Activated naive CD4-positive, alpha-beta T cell treated with anti-CD3 and anti-CD28 coated beads, Interleukin-2, amount 50 U/mL, for 72 hours (primary cell): Measurements from ENCODE around the gene ITGB2. TPM values are rescaled to one million over a fixed set of nuclear protein-coding genes. Genes with fewer than 3 reads are reported as not detected.
A peak's percentile ranks its signal among the peaks of the same experiment; 100 is the strongest.

Source experiments
- ATAC-seq, 2 donors: fragments of 150-1000 bp; cut with Tn5 transposase; 2 replicates each; pipeline ENCODE4 v1.10.0; 2021; ENCODE audit warnings: mild to moderate bottlenecking in 2 of 2, moderate library complexity in 2 of 2
- DNase-seq, 2 donors: peaks; one replicate each; pipeline ENCODE4 v3.0.0; 2021 to 2022; ENCODE audit warnings: low spot score in 2 of 2
- H3K27ac Mint-ChIP-seq, 2 donors: one replicate each; pipeline ENCODE4 v1.8.0; 2022; ENCODE audit warnings: mild to moderate bottlenecking in 2 of 2, mixed read lengths in 2 of 2
- H3K36me3 Mint-ChIP-seq, 2 donors: one replicate each; pipeline ENCODE4 v1.8.0; 2022; ENCODE audit warnings: mixed read lengths in 2 of 2
- H3K9me3 Mint-ChIP-seq, 2 donors: one replicate each; pipeline ENCODE4 v1.8.0; 2022; ENCODE audit warnings: mixed read lengths in 2 of 2
- total RNA-seq, 2 donors: library from RNA; stranded (reverse); gene quantifications; one replicate each; pipeline ENCODE4 v1.2.3, GENCODE V29; 2022

The ITGB2 gene
- total RNA-seq, 2 donors from 2014 or later = 151 to 272 TPM

DNA sequence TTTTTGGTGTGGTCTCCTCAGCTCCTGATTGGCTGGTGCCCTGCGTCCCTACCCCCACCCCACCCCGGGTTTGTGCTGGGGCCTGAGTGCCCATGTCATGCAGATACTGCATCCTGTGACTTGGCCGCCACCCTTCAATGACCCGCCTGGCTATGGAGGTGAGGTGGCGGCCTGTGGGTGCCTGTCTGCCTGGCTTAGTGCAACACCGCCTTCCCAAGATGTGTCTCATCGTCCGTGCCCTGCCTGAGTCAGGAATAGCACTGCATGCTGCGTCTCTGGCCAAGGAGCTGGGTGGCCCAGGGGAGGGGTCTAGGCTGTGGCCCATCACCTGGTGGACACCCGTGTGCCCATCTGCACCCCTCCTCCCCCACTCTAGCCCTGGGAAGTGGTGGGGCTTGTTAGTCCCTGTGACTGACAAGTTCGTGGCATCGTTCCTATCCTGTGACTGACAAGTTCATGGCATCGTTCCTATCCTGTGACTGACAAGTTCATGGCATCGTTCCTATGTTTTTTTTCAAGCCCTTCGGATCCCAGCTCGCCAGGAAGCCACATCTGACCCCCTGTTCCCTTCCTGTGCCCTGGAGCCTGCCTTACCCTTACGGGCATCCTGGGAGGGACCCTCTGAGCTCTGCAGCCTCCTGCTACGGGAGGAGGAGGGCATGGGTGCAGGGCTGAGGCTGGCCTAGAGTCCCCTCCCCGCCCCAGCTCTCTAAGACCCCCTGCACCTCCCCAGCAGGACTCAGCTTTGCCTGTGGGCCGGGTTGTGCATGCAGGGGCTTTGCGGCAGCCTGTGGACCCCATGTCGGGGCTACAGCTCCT, 26.6 kb upstream of the ITGB2 start:
- no peak for DNase-seq
- Mint-ChIP-seq H3K36me3 (no peaks in the 10 kb centered on the region), H3K27ac (no peak overlapping the region), H3K9me3 (no peaks in the 10 kb centered on the region)
- no peak for ATAC-seq

DNA sequence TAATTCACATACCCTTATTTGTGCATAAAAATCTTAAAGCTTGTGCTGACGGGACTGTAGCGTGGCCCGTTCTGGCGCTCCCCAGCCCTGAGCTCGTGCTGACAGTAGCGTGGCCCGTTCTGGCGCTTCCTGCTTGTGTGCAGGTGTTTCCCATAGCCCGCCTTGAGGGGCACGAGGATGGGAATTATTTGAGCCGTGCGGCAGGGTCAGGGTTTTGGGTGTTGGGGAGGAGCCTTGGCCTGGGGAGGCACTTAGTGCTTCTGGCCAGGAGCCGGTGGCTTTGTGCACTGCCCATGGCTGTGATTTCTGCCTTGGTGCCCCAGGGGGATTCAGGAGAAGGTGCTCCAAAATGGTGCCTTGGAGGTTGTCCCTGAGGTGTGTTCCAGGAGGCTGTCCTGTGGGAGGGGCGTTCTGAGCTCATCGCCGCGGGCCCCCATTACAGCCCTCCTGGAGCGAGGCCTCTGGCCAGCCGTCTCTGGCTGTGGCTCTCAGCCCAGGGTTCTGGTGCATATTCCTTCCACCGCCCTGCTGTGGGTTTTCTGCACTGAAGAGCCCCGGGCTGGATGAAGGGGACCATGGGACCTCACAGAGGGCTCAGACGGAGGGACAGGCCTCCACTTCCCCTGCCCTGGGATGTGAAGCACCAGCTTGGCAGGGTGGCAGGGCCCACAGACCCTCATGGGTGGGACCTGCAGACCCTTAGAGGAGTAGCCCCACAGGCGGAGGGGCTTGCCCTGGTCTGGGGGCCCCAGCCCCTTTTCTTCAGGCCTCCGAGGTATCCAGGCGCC, 25.7 kb upstream of the ITGB2 start:
- peaks cover 2 to 3% of the 10 kb centered on the region in 2 donors for H3K36me3 Mint-ChIP-seq
- DNase-seq (no peak), ATAC-seq (no peak)
- no peaks in the 10 kb centered on the region for H3K9me3 Mint-ChIP-seq
- no peak overlapping the region for H3K27ac Mint-ChIP-seq

DNA sequence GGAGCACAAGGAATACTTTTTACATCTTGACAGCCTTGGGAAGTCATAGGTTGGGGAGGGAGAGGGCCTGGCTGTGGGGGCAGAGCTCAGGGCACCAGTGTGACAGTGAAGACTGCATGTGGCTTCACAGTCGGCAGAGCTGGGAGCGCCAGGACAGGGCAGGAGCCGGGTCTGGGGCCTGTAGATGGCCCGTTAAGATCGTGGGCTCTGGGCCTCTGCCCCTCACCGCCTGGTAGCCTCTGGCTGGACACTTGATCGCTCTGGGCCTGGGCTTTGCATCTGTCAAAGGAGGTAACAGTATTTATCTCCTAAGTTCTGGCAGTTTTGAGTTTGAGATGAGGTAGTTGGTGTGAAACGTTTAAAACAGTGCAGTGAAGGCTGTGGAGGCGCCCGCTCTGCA, 23.9 kb upstream of the ITGB2 start:
- Mint-ChIP-seq H3K36me3 (peaks cover 15 to 16% of the 10 kb centered on the region in 2 donors), H3K9me3 (no peaks in the 10 kb centered on the region), H3K27ac (peak overlapping the region; percentile 46 to 81)
- ATAC-seq (no peak), DNase-seq (no peak)

DNA sequence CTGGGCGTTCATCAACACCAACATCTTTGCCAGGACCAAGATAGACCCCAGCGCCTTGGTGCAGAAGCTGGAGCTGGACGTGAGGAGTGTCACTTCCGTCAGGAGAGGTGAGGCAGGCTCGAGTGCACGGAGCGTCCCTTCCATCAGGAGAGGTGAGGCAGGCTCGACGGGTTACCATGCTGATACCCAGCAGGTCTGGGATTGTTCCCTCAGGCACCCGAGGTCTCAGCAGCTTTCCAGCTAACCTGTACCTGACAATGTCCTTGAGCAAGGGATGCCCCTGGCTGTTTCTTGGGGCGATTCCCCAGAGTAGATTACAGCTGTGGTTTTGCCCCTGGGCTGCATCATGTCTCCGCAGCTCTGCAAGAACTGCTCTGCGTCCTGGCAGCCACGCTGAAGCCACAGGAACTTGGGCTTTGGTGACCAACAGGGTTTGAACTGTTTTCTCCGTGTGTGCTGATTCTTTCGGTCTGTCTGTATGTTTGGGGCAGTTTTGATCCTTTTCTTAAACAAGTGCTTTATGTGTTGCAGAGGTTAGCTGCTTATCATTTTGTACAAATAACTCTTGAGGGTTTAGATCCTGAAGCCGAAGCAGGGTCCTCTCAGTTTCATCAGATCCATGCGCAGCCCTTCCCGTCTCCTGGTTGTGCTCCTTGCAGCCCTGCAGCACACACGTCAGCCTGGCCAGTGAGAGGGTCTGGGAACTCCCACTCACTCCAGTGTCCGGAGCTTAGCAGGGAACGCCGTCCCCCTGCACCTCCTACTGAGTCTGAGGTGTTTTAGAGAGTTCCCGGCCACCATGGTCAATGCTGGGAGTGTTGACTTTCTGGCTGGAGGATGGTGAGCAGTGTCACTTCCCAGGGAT, 23.2 kb upstream of the ITGB2 start:
- H3K27ac Mint-ChIP-seq = peak overlapping the region; percentile 46 to 81
- no peaks in the 10 kb centered on the region for H3K9me3 Mint-ChIP-seq
- DNase-seq (no peak), ATAC-seq (no peak)
- peaks cover 15 to 20% of the 10 kb centered on the region in 2 donors for H3K36me3 Mint-ChIP-seq

DNA sequence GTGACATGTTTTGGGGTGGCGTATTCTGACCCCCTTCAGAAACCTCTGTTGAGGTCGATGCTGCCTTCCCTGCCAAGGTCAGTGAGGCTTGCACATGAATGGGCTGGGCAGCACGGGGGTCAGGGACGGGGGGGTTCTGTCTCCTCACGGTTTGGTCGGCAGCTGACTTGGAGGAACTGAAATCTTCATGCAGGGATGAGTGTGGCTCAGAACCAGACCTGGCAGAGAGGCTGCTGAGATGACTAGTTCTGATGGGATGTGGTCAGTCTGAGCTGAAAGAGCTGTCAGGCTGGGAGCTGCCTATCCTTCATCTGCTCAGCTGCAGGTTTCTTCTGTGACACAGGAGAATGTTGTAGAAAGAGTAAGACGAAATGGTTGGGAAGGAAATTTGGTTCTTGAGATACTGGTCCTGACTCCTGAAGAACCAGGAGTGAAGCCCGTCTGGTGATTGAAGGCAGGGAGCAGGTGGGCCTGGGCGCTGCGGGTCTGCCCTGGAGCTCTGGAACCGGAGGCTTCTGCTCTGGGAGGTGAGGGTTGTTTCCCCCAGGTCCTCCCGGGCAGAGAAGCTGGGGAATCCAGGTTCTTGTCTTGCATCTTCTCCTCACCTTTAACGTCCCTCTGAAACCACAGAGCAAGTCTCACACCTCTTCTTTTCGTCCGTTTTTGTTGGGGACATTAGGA, 22.4 kb upstream of the ITGB2 start:
- Mint-ChIP-seq H3K27ac (peak overlapping the region; percentile 2 to 65), H3K36me3 (peaks cover 15 to 22% of the 10 kb centered on the region in 2 donors), H3K9me3 (no peaks in the 10 kb centered on the region)
- DNase-seq (no peak), ATAC-seq (no peak)

DNA sequence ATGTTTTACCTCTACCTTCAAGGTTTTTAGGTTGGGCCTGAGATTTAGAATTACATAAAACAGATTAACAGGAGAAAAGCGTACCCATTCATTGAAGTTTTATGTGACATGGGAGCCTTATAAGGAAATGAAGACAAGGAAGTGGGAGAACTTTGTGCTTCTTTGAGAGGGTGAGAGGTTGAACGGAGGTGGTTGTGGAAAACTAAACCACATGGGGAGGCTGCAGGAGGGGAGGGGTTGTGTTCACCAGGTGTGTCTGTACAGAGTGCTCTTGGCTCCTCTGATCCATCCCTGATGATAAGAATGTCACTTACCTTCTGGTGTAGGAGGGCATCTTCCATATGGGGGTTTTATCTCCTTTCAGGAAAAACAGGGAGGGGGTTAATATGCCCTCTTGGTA, 21.9 kb upstream of the ITGB2 start:
- Mint-ChIP-seq H3K36me3 (peaks cover 15 to 22% of the 10 kb centered on the region in 2 donors), H3K9me3 (no peaks in the 10 kb centered on the region), H3K27ac (peak overlapping the region; percentile 2 to 58)
- DNase-seq (no peak), ATAC-seq (no peak)

DNA sequence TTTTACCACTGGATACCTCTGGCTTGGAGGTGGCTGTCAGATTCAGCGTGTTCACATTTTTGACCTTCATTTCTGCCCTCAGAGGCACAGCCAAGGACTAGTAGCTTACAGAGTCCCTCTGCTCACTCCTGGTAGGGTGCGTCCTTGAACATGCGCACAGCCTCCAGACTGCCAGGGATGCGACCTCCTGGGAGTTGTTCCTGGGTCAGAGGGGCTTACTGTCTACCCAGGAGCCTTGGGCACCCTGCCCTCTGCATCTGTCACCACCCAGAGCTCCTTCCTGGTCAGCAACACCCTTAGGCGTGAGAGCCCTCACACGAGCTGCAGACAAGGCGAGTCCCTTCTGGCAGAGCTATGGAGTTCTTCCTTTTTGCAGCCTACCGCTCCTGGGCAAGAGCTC, 20.9 kb upstream of the ITGB2 start:
- Mint-ChIP-seq H3K27ac (peak overlapping the region; percentile 89 to 90), H3K9me3 (no peaks in the 10 kb centered on the region), H3K36me3 (peaks cover 15 to 22% of the 10 kb centered on the region in 2 donors)
- DNase-seq (no peak), ATAC-seq (no peak)

DNA sequence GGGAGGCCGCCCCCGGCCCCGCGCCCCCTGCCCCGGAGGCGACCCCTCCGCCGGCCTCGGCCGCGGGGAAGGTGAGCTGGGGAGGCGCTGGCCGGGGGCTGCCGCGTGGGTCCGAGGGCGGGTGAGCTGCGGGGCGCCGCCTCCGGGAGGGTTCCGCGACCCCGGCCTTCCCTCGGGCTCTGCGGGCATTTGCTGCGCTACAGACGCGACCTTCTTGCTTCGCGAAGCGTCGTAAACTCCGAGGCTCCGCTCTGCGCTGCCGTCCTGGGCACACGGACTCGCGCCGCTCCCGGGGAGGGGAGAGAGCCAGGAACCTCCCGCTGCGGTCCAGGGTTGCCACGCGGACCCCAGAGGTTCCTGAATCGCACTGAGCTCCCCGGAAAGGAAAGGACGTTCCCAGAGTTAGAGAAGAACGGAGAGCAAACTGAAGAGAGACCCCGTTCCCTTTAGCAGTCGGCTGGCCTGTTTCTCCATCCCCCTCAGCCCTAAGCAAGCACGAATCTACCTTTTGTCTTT, 19.5 kb upstream of the ITGB2 start:
- no peak for DNase-seq
- H3K9me3 Mint-ChIP-seq = no peaks in the 10 kb centered on the region
- peaks cover 15 to 22% of the 10 kb centered on the region in 2 donors for H3K36me3 Mint-ChIP-seq
- H3K27ac Mint-ChIP-seq = peak overlapping the region; percentile 89 to 90
- ATAC-seq = peak; percentile 54 to 67

DNA sequence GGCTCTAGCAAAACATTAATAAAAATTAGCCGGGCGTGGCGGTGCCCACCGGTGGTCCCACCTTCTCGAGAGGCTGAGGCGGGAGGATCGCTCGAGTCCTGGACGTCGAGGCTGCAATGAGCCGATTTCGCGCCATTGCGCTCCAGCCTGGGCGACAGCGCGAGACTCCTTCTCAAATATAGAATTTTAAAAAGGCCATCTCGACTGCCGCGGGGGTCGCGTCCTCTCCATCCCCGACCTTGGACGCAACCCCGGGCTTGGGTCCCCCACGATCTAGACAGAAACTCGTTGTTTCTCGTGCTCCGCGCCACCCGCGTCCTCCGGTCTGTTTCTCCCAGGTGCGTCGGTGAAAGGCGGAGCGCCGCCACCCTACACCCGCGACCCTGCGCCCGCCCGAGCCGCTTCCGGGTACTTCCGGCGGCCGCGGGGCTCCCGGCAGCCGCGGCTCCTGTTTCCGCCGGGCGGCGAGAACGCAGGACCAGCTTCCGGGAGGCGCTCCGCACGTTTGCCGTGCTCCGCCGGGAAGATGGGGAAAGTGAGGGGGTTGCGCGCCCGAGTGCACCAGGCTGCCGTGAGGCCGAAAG, 18.9 kb upstream of the ITGB2 start, which contains the start of gene SLX9:
Gene SLX9, plus strand, starts transcription at position 498 of the 584 bp plus-strand sequence. Its CDS starts 29 bp downstream, at position 527.
- H3K9me3 Mint-ChIP-seq = no peaks in the 10 kb centered on the region
- peaks cover 15 to 22% of the 10 kb centered on the region in 2 donors for H3K36me3 Mint-ChIP-seq
- ATAC-seq = peak; percentile 93 to 97

DNA sequence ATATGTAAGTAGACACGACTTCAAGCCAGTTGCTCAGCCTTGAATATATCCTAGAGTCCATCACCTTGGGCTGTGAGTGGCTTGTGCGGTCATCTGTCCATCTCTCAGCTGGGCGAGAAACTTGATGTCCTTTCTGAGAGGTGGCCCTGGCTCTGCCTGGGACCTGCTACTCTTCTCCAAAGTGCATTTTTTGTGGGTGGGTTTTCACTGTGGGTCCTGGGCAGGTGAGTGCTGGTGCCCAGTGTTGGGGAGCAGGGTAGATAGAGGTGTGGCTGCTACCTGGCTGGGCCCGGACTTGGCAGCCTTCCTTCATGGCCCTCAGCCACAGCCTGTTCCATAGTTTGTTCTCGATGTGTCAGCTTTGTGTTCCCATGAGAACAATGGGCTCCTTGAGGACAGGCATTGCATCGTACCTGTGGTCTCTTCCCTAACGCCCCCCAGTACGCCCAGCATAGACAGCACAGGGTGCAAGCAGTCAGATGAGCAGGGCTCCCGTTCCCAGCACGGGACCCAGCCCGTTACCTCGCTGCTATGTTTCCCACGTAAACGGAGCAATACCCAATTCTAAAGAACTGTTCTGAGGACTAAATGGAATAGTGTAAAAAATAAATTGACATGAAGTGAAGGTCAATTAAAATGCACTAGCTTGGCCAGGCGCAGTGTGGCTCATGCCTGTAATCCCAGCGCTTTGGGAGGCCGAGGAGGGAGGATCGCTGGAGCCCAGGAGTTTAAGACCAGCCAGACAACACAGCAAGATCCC, 18.3 kb upstream of the ITGB2 start:
- Mint-ChIP-seq H3K27ac (peak overlapping the region; percentile 86 to 90), H3K36me3 (peaks cover 15 to 22% of the 10 kb centered on the region in 2 donors), H3K9me3 (no peaks in the 10 kb centered on the region)
- ATAC-seq (no peak), DNase-seq (no peak)

More for the DNA sequence above, 18.9 kb upstream of the ITGB2 start, which contains the start of gene SLX9:
- DNase-seq = peak; percentile 76 to 90
- peak within 1 kb of the TSS; percentile 89 to 90 for H3K27ac Mint-ChIP-seq

DNA sequence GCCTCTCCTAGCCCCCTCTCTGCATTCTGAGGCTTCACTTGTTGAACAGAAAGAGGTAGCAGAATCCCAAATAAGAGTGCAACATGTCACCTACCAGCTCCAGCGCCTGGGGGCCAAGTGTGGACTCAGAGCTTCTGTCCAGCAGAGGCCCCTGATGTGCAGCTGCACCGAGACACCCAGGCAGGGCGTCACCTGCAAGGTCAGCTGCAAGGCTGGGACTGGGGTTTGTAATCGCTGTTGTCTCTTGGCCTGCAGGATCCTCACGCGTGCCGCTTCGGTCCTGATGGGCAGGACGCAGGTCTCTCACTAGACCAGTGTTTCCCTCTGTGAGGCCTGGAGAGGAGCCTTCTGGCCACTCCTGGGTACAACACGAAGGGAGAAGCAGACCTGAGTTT, 14.8 kb upstream of the ITGB2 start:
- ATAC-seq (no peak), DNase-seq (no peak)
- Mint-ChIP-seq H3K9me3 (no peaks in the 10 kb centered on the region), H3K27ac (no peak overlapping the region), H3K36me3 (peaks cover 3 to 10% of the 10 kb centered on the region in 2 donors)

DNA sequence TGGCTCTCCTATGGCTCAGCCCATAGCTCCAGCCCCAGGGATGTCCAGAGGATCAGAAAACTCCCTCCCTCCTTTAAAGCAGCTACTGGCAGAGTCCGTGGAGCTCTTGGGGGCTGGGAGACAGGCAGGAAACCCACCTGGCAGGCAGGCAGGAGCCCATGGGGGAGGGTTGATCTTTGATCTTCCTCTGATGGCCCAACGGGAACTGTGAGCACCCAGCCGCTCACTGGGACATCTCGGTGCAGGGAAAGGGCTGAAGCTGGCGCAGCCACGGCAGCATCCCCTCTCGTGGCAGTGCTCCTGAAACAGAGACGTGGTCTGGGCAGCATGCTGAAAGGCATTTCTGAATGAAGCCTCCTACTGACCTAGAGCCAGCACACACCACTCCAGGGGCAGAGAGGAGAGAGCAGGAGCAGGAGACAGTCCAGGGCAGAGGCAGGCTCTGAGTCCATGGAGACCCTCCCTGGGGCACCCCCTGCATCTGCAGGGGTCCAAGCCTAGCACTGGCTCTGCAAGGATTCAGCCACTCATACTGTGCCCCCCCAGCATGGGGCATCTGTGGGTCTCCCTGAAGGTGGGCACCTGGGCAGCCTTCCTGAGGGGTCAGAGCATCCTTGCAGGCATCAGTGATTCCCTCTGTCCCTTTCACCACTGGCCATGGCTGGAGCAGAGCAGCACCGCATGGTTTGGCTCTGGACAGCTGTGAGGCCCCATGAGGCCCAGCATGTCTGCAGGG, 14.3 kb upstream of the ITGB2 start:
- DNase-seq = no peak
- H3K36me3 Mint-ChIP-seq = peaks cover 0 to 6% of the 10 kb centered on the region in 2 donors
- H3K9me3 Mint-ChIP-seq = no peaks in the 10 kb centered on the region
- ATAC-seq = no peak
- H3K27ac Mint-ChIP-seq = no peak overlapping the region

DNA sequence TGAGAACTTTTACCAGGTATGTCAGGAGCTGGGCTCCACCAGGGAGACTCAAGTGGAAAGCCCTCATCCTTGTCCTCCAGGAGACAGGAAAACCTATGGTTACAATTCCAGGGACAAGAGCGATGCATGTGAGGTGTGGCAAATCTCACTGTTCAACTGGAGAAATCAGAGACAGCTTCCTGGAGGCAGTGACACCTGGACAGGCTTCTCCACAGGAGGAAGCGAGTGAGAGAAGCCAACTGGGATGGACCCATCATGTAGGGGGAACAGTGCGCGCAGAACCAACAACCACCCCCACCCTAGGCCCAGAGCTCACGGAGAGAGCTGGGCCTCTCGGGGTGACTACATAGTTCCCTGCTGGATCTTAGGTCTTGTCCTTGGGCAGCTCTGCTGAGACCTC, 13.6 kb upstream of the ITGB2 start:
- H3K9me3 Mint-ChIP-seq = no peaks in the 10 kb centered on the region
- H3K36me3 Mint-ChIP-seq = peaks cover 0 to 5% of the 10 kb centered on the region in 2 donors
- no peak for ATAC-seq

DNA sequence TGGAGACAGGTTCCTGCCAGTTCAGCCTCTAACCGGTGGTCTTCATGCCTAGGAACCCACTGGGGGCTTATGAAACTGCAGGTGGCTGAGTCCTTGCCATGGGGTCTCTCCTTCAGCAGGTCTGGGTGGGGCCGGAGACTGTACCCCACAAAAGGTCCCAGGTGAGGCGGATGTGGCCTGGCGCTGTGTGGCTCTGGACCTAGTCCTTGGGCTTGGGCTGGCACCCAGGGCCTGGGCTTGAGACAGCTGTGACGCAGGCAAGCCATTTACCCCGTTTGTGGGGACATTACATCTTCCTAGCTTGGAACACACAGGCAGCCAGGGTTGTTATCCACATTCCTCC, 13.2 kb upstream of the ITGB2 start:
- DNase-seq = no peak
- Mint-ChIP-seq H3K27ac (no peak overlapping the region), H3K36me3 (peaks cover 0 to 2% of the 10 kb centered on the region in 2 donors), H3K9me3 (no peaks in the 10 kb centered on the region)
- no peak for ATAC-seq

More for the DNA sequence above, 13.6 kb upstream of the ITGB2 start:
- no peak for DNase-seq
- no peak overlapping the region for H3K27ac Mint-ChIP-seq
